Transverse colon (tissue), 4 donors: Measurements from ENCODE around the gene CASP4.

ENCODE experiments used
- POLR2A ChIP-seq: fragments of 450-650 bp; IDR thresholded peaks from one replicate; pipeline ENCODE4 v1.6.1; 2016; ENCODE audit warnings: antibody characterized with exemption, mild to moderate bottlenecking, moderate library complexity
- POLR2AphosphoS5 ChIP-seq, 3 donors: sonication (generic); formaldehyde crosslinking; IDR thresholded peaks; one replicate each; pipeline ENCODE4 v1.6.1; 2016; ENCODE audit warnings: antibody characterized with exemption in 3 of 3
- TF ChIP-seq, protein P1 (sequence below), 5 experiments: fragments of 200-600 bp in 3 of 5; fragments of 450-650 bp in 2 of 5; sonication (generic) in 3 of 5; IDR thresholded peaks; 1 replicate in 2 of 5; 2 replicates in 3 of 5; pipeline ENCODE4 v1.5.1; 2016 to 2017; ENCODE audit warnings: antibody characterized with exemption in 5 of 5, inconsistent platforms in 3 of 5, mild to moderate bottlenecking in 2 of 5, moderate library complexity in 1 of 5

DNA sequence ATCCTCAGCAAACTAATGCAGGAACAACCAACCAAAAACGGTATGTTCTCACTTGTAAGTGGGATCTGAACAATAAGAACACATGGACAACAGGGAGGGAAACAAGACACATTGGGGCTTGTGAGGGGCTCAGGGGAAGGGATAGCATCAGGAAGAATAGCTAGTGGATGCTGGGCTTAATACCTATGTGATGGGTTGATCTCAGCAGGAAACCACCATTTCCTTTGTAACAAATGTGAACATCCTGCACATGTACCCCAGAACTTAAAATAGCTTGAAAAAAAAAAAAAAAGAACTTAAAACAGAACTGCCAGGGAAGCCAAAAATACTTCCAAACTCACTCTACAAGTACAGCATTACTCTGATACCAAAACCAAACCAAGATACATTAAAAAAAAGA, 33.8 kb downstream of the CASP4 start:
- TF ChIP-seq, protein P1, sequence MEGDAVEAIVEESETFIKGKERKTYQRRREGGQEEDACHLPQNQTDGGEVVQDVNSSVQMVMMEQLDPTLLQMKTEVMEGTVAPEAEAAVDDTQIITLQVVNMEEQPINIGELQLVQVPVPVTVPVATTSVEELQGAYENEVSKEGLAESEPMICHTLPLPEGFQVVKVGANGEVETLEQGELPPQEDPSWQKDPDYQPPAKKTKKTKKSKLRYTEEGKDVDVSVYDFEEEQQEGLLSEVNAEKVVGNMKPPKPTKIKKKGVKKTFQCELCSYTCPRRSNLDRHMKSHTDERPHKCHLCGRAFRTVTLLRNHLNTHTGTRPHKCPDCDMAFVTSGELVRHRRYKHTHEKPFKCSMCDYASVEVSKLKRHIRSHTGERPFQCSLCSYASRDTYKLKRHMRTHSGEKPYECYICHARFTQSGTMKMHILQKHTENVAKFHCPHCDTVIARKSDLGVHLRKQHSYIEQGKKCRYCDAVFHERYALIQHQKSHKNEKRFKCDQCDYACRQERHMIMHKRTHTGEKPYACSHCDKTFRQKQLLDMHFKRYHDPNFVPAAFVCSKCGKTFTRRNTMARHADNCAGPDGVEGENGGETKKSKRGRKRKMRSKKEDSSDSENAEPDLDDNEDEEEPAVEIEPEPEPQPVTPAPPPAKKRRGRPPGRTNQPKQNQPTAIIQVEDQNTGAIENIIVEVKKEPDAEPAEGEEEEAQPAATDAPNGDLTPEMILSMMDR (IDR thresholded peaks at IDR 0.05), result no peak
- TF ChIP-seq POLR2A, result no peak
- TF ChIP-seq POLR2AphosphoS5 (IDR thresholded peaks at IDR 0.05), result no peak
